ENCODE measurements around the gene CLCA1.

Gene CLCA1

DNA sequence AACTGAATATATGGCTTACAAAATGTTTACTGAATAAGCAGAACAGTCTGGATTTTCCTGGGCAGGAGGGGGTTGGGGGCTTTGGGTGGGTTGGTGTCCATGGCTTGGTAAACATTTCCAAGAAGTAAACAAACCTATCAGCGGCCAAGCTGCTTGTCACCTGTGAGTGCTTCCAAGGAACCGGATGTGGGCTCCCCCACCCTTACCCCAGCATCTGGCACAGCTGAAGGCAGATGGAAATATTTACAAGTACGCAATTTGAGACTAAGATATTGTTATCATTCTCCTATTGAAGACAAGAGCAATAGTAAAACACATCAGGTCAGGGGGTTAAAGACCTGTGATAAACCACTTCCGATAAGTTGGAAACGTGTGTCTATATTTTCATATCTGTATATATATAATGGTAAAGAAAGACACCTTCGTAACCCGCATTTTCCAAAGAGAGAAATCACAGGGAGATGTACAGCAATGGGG, at the start of gene CLCA1:
Gene CLCA1 (plus strand): TSS at position 427 of the 477 bp plus-strand sequence. CDS start 45 bp downstream, at position 472.
- no peak for DNase-seq

DNA sequence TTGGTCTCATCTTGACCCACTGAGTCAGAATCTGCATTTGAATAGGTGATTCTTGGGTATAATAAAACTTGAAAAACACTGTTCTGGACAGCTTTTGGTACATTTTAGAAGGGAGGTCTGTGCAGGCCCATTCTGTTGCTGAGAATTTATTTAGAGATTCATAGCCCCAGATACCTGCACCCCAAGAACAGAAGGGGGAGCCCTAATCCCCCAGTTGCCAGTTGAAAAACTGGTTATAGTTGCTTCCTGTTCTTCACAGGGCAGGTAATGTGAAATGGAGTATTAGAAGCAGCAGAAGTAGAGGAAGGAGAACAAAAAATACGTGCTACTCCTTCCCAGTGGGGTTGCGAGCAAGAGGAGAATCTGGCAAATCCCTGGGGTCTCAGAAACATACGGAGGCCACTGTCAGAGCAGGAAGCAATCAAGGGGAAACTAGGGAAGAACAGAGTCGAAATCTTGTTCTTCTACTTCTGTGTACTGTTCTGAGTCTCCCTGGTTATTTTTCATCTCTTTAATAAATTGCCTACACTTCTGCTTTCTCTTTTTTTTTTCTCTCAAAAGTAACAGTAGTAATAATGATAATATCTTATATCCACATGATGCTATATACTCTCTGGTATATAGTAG, 49.3 kb upstream of the CLCA1 start:
- no peak for DNase-seq

- no peak for DNase-seq
These were observed 47.0 kb upstream of the CLCA1 start for GRCh38 chr1:86421601-86422280.

DNA sequence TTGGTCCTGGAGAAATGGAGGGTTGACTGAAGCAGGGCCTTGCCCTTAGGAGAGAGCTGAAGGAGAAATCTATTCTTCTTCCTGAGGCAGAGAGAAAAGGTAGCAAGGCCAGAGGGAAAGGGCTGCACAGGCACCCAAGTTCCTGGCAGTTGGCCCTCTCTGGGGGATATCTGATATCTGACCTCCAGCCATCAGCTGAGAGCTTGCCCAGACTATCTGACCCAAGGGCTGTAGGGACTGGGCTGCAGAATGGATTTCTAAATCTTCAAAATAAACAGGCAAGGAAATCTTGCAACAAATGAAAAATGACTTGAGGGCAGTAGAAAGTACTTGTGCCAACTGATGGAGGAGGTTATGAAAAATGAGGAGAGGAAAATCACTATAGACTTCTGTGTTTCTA, 45.3 kb upstream of the CLCA1 start:
- DNase-seq, result no peak

DNA sequence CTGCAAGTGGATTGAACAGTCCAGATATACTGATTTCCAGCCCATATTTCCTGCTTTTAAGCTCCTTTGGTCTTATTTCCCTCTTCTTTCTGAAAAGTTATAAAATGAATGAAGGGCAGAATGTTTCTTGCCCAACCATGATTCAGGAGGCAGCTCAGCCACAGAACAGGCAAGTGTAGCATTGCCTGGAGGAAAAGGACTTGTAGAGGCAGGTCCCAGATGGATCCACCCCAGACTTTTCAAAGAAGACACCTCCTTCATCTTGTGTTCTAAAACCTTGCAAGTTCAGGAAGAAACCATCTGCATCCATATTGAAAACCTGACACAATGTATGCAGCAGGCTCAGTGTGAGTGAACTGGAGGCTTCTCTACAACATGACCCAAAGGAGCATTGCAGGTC, 44.9 kb upstream of the CLCA1 start, which contains the start of gene CLCA2:
Gene CLCA2 (plus strand): TSS at position 299 of the 400 bp plus-strand sequence. CDS start 77 bp downstream, at position 376.
- no peak for DNase-seq

DNA sequence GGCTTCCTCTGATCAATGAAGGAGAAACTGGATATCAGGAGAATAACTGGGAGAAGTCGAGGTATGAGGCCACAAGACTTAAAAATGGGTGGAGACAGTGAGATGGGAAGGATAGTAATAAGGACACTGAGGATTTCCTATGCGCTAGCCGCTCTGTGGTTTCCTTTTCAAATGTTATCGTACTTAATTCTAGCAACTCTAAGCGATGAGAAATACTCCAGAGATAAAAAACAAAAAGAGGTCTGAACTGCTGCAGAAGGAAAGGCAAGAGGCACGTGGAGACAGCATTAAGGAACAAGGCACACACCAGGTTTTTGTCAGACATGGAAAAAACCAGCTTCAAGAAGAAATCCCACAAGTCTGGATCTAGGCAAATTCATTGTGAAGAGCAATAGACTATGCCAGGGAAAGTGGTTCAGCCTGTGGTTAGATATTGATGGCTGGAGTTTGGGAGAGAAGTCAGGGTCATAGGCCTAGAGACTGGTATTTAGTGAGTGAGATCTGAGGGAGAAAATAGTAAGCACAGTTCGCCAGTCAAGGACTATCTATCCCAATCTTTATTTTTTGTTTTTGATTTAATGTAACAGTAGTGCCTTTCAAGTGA, 39.5 kb upstream of the CLCA1 start:
- no peak for DNase-seq

DNA sequence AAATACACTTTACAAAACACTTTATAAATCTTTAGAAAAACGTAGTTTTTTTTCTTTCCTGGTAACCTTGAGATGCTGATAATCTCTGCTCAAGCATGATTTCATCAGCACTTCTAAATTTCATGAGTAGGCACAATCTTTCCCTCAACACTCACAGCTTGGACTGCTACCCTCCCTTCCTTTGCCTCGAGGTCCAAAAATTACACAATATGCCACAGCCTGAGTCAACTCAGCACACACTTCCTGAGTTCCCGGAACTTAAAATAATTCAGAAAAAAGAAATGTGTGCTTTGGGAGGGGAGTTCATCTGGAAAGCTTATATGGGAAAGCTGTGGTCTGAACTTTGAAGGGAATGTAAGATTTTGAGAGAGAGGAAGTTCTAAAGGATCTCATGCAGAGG, 38.9 kb upstream of the CLCA1 start:
- DNase-seq, result no peak

GRCh38 chr1:86430376-86430775, 38.4 kb upstream of the CLCA1 start:
- no peak for DNase-seq

DNA sequence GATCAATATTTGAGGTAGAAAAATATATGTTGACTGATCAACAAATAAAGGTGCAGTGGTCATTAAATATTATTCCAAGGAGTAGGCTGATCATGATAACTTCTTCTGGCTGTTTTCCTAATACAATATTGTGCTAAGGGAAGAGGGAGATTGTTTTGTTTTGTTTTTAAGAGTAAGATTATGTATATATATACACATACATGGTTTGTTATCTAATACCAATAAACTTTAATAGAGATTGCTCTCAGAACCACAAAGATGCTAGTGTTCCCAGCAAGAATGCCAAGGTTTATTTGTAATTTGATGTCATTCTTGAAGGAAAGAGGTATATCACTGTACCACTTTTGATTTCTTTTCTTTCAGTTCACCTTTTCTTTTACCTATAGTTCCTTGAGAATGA, 34.7 kb upstream of the CLCA1 start:
- no peak for DNase-seq

DNA sequence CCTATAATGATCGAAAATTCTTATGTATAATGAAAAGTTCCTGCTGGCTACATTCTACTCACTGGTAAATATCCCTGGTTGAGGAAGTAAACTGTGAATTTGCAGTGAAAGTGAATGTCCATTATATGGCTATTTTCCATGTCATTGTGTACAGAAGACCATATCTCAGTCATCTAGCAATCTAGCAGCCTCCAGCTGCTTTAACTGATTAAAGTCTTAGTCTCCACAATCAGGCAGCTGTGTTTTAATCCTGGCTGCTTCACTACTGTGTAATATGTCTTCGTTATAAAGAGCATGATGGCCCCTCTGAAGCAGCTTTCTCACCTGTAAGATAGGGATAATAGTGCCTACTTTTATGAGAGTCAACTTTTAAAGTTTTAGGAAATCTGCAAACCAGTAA, 33.4 kb upstream of the CLCA1 start:
- no peak for DNase-seq

GRCh38 chr1:86436041-86436440, 32.7 kb upstream of the CLCA1 start:
- peak; percentile 30 for DNase-seq

DNA sequence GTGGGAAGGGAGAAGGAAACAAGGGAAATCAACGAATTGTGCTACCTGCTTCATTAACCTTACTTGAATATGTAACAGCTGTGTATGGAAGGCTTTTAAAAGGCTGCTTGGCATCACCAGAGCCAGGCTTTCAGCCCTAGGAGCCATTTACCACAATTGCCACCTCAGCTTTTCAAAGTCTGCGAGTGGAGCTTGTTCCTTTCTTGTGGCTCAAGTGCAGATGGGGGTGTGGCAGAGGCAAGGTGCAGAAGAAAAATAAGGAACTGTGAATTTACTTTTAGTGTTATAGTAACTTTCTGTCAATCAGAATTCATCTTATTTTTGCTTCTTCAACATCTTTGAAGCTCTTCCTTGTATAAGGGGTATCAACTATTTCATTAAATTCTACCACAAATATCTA, 27.1 kb upstream of the CLCA1 start:
- DNase-seq, result no peak

DNA sequence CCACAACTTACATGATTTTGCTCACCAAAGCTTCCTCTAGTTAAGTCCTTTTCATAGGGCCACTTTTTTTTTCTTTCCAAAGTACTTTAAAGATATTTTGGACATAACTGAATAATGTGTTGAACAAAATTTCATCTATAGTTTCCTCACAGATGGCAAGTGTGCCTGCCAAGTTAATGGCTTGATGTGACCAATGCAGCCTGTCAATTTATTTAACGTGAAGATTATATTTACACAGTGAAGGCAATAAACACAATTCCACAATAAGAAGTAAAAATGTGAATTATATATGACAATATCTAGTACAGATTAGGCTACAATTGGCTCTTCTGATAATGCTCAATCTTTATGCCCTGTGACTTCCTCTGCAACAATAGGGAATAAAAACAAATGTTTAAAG, 26.7 kb upstream of the CLCA1 start:
- DNase-seq, result no peak

DNA sequence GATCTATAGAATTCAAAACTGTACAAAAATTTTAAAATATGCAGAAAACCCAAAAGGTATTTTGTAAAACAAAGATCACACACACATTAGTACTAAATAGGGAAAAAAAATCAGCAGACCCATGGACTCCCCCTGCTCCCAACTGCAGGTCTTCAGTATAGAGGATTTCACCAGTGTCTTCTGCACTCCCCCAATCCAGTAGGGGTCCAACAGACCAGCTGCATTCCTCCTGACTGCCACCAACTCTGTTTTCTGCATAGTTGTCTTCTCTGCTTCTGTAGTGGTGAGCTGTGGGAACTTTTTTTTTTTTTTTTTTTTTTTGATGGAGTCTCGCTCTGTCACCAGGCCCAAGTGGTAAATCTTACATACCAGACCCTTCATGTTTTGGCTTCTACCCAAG, 22.8 kb upstream of the CLCA1 start:
- no peak for DNase-seq

DNA sequence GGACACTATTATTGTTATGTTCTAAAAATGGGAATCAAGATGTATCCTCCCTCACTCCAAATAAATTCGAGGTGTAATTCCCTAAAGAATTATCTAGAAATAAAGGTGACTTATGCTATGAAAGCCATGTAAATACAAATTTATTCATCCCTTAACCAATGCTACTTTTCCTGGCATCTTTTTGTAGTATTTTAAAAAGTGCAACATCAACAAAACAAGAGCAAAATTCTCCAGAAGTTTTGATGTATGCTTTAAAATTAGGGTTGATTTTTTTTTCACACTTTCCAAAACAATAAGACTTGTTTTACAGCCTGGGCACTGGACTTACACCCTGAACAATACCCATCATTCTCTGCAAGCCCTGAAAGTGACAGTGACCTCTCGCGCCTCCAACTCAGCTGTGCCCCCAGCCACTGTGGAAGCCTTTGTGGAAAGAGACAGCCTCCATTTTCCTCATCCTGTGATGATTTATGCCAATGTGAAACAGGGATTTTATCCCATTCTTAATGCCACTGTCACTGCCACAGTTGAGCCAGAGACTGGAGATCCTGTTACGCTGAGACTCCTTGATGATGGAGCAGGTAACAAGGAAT, 21.4 kb upstream of the CLCA1 start:
- DNase-seq, result no peak

DNA sequence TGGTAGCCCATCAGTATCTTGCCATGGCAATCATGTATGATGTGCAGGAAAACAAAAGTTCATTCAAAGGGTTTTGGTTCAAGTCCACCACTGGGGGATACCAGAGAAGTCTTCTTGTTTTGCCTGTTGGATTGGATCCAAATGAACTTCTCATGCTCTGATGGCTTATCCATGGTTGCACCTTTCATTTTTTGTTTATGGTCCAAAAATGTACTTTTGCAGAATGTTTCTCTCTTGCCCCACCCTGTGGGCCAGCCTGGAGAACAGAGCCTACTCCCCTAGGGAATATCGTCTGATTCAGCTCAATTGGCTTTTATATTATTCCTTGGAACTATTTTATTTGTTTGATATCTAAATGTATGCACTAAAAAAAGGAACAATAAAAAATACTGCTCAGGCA, 20.1 kb upstream of the CLCA1 start:
- no peak for DNase-seq

DNA sequence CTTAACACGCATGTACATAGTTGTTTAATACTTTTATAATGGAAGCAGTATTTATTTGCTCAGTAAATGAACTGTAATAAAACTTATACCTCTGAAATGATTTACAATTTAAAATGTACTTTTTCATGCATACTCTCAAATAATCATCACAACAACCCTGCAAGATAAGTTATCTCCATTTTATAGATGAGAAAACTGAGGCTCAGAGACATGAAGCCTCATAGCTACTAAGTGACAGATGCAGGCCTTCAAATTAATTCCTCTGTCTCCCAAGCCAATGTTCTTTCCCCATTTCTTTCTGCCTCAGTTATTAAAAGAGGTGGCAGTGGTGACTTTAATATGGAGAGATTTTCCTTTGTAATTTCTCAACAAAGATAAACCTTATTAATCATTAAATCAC, 19.6 kb upstream of the CLCA1 start:
- no peak for DNase-seq

GRCh38 chr1:86450847-86451246, 17.9 kb upstream of the CLCA1 start:
- no peak for DNase-seq

GRCh38 chr1:86453664-86454063, 15.1 kb upstream of the CLCA1 start:
- no peak for DNase-seq

DNA sequence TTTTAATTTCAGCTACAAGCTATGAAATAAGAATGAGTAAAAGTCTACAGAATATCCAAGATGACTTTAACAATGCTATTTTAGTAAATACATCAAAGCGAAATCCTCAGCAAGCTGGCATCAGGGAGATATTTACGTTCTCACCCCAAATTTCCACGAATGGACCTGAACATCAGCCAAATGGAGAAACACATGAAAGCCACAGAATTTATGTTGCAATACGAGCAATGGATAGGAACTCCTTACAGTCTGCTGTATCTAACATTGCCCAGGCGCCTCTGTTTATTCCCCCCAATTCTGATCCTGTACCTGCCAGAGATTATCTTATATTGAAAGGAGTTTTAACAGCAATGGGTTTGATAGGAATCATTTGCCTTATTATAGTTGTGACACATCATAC, 13.7 kb upstream of the CLCA1 start:
- no peak for DNase-seq

DNA sequence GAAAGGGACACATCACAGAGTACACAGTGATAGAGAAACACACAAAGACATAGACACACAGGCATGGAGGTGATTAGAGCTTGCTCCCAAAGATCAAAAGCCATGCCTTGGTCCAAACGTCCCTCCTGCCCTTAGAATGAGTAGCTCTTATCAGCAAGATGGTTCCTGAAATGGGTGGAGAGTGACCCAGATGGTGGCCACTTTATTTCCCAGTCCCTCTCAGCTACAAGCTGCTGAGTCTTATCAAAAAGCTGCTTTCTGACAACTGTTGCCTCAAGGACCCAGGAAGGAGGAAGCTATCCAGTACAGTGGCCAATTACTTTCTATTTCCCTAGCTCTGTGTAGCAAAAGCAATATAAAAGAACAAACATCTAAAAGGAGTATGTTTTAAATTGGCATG, 7.7 kb upstream of the CLCA1 start:
- no peak for DNase-seq

GRCh38 chr1:86461482-86461881, 7.2 kb upstream of the CLCA1 start:
- no peak for DNase-seq

DNA sequence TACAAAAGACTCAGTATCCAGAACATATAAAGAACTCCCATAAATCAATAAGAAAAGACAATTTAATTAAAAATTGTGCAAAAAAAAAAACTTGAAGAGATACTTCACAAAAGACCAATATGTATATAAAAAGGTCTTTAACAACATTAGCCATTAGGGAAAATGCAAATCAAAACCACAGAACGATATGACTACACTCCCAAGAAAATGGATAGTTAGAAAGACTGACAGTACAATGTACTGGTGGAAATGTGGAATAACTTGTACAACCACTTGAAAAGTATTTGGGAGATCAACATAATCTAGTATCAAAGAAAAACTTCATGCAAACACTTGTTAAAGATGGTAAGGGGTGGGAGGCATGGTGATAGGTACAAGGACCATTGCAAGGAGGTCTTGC, 3.9 kb upstream of the CLCA1 start:
- DNase-seq, result no peak
